Stimulated activated CD8-positive, alpha-beta memory T cell treated with anti-CD3 and anti-CD28 coated beads, Interleukin-7, amount 100 ng/mL, for 24 hours (primary cell): ENCODE data around the gene NDST1.

Experiments
- DNase-seq: peaks from one replicate; pipeline ENCODE4 v3.0.0-alpha.2; 2020; ENCODE audit warnings: low read depth

The NDST1 gene

DNA sequence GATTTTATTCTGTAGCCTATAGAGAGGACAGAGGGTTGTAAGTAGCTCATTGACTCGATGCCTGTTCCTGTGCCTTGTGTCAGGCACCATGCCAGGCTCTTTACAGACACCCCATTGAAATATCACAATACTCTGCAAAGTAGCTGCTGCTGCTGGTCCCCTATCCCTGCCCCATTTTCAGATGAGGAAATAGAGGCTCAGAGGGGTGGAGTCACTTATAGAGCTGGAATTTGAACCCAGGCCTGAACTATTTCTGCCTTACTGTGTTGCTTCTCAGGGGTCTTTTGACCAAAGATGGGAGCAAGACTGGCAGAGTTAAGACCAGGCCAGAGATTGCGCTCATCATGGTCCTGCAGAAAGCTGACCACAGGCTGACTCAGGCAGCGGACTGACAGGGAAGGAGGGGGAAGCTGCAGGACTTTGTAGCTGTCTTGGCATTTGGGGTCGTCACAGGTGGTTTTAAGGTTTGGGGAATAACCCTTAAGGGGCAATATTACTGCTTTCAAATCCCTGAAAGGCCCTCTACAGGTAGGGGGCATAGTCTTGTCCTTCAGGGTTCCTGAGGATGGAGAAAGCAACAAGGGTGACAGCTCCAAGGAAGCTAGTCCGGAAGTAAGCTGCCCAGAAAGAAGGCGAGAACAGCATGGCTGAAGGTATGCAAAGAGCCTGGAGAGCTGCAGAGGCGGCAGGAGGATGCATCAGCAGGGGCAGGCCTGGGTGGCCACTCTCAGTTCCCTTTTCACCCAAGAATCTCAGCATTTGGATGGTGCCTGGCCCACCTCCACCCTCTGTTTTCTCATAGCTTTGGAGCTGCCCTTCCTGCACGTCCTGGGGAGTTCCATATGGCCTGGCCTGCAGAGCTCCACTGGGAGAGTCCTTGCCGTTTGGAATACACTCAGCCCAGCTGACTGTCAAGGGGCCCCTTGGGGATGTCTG, 18.3 kb upstream of the NDST1 start:
- DNase-seq = no peak

DNA sequence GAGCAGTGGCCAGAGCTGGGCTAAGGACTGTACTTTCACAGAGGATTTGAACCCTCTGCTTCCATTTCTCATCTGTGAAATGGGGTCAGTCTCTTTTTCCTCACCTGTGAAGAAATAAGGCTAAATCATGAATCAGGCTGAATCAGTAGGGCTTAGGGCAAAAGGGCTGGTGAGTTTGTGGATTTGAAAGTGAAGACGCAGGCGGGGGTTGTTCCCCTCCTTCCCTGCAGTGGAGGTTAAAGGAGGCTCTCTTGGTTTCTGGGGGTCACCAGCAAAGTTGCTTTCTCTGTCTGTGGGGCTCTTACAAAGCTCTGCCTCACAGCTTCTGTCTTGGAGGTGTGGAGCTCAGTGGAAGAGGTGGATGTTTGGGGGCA, 17.6 kb upstream of the NDST1 start:
- DNase-seq = no peak

DNA sequence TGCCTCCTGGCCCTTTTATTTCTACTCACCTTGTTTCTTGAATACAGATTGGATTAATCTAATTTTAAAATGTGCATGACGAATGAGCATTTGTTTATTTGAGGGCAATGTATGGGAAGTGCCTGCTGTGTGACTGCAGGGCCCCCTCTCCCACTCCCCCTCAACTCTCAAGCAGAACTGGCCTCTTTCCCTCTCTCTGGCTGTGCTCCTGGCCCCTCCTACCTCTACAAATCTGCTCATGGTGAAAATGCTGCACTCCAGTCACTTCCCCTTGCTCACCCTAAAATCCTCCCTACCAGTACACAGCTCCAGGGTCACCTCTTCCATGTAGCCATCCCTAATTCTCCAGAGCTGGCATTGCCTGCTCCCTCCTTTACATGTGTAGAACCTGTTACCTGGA, 17.2 kb upstream of the NDST1 start:
- no peak for DNase-seq

DNA sequence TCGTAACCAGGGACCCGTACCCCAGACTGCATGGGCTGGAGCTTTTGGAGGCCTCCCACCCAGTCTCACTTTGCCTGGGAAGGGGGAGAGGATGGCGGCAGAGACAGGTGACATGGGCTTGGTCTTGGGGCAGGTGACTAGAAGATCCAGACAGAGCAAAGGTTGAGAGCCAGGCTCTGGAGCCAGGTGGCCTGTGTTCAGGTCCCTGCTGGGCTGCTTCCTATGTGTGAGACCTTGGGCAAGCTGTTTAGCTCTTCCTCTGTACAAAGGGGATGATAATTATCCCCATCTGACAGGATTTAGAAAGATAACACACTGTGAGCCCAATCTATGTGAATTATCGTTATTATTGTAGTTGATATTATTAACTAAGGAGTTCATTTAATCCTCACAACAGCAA, 16.1 kb upstream of the NDST1 start:
- no peak for DNase-seq

DNA sequence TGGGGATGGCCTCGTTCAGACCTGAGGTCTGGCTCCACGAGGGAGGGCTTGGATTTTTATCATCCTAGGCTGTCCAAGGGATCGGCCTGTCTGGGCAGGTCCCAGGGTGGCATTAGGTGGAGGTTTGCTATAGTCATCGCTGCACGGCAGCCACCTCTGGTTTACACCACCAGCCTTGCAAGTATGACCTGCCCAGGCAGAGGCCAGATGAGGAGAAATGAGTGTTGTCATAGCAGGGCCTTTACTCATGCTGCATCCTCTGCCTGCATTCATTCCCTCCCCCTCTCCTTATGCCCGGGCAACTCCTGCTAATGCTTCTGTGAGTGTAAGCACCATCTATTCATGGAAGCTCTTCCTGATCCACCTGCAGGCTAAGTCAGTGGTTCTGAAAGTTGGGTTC, 15.3 kb upstream of the NDST1 start:
- no peak for DNase-seq

DNA sequence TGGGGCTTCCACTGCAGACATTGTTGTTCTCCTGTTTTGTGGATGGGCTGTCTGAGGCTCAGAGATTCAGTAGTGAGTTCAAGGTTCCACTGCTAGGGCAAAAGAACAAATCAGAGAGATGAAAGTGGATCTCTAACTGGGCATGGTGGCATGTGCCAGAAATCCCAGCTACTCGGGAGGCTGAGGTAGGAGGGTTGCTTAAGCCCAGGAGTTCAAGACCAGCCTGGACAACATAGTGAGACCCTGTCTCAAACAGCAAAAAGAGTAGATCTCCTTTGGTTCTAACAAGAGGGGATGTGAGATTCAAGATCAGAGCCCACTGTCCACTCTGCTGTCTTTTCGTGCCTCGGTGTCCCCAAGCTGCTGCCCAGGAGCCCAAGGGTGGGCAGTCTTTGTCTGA, 11.8 kb upstream of the NDST1 start:
- no peak for DNase-seq

DNA sequence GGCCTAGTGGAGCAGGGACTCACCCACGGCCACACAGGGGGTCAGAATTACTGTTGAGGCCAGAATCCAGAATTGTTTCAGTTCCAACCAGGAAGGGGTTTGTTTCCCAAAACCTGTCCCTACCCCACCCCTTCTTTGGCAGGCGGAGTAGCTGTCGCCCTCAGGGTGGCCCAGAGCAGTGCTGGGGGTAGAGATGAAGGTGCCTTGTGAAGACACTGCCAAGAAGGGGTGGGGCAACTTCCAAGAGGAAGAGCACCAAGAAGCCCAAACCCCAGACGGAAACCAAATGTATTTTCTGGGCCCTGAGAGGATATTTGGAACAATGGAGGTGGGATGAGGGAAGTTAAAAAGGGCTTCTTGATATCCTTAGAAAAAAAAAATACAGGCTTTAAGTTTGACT, 11.4 kb upstream of the NDST1 start:
- DNase-seq = no peak

DNA sequence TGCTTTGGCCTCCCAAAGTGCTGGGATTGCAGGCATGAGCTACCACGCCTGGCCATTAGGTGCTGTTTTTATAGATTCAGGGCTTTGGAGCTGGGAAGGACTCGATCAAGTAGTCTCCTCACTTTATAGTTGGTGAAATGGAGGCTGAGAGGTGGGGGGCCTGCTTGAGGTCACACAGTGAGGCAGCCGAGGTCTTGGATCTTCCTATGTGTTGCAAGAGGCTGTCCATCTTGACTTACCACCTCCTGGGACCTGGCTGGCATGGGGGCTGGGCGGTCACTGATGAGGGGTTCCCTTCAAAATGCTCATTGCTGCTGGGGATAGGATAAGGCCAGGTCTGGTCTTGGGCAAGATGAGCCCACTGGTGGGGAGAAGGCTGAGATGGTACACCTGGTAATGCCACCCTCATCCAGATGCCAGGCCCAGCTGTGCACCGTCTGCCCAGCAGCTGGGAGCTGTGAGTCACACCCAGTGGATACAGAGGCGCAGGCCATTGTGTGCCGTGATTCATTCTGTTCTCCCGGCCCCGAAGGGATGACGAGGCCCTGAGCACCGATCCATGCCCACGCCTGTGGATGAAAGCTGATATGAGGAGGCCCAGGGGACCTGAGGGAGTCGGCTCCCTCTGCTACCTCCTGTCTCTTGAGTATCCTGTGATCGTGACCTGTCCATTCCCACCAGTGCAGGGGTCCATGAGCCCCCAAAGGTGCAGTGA, 10.5 kb upstream of the NDST1 start:
- no peak for DNase-seq

DNA sequence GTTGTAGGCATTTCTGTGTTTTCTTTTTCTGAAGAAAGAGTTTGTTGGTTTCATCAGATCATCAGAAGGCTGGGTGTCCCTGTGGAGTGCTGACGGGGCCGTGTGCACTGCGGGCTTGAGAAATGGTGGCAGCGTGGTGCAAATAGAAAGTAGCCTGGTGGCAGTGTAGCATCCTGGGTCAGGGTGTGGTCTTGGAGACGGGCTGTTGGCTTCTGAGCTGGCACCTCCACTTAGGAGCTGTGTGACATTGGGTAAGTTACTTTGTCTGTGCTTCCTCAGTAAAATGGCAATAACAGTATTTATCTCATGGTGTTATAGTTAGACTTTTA, 10.0 kb upstream of the NDST1 start:
- DNase-seq = no peak

DNA sequence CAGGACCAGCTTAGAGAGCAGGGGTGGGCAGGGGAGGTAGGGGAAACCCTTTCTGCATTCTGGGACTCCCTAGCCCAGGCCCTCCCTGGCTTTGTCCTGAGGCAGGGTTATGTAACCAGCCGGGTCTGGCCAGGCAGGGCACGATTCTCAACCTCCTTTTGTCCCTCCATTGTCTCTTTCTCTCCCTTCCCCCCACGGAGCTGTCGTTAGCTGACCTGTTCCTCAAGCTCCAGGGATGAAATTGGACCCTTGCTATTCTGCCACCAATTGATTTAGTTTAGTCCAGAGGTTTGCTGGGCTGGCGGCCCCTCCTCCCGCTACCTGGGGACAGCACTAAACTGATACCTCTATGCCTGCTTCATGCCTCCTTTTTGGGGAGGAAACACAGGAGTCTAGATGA, 9.4 kb upstream of the NDST1 start:
- DNase-seq = no peak

DNA sequence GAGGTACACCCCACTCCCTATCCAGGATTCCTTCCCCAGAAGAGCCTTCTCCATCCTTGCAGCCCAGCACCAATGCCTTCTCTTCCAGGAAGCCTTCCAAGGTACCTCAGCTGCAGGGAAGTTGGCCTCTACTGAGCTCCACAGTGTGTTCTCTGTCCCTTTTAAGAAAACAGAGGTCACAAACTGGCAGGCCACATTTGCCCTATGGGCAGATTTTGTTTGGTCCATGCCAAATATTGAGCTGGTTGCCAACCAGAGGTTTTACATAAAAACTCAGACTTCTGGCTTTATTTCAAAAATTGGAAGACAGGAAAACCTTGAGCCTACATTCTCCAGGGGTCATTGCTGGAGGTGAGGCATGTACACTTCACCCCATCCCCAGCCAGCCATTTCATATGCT, 9.0 kb upstream of the NDST1 start:
- DNase-seq = no peak

DNA sequence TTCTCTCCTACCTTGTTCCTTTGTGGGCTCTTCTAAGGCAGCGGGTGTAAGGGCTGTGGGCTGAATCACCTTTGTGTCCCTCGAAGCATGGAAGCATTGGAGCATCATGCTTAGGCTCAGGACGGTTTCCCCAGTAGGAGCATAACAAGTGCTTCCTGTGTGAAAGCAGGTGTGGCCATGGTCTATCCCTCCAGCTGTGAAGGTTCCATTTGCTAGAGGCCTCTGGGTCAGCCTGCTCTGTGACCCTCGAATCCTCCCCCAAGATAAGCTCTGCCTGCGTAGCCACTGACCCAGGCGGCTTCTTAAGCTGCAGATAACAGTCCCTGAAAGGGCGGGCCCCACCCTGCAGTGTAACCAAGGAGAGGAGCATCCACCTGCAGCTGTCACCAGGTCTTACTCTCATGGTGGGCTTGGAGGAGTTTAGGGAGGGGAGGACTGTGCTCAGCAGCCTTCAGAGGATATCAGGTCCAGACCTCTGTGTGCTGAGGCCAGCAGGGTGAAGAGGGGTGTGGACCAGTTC, 8.4 kb upstream of the NDST1 start:
- no peak for DNase-seq

DNA sequence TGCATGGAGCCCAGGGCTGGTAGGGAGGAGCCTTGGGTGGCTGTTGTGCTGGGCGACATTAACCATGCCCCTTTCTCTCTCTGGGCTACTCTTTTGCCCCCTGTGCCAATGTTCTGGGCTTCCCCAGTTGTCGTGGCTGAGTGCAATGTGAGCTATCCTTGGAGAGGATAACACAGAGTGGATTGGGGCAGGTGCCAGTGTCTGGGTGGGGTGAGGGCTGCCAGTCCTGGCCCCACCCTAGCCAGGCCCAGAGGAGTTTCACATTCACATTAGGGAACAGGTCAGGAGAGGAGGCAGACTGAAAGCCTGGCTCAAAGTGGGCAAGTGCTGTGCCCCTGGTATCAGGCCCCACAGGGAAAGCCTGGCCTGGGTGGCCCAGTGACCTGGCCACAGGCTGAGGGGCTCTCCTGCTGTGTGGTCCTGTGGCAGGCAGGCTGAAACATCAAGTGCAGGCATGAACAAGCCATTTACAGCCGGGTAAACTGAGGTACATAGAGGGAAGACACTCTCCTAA, 7.5 kb upstream of the NDST1 start:
- DNase-seq = no peak

DNA sequence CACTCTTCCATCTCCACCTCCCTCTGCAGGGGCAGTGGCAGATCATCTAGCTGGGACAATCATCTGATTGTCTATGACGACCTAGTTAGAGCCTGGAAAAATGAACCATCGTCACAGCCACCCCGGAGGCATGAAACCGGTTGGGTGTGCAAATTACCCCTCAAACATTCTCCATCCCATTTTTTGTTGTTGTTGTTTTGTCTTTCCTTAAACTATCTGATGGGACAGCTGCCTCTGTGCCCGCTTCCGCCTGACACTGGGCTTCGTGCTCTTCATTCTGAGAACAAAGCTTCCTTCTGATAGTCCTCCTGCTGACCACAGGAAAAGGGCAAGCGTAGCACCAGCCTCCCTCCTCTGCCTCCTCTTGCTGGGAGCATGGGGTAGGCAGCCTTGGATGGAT, 7.0 kb upstream of the NDST1 start:
- DNase-seq = no peak

DNA sequence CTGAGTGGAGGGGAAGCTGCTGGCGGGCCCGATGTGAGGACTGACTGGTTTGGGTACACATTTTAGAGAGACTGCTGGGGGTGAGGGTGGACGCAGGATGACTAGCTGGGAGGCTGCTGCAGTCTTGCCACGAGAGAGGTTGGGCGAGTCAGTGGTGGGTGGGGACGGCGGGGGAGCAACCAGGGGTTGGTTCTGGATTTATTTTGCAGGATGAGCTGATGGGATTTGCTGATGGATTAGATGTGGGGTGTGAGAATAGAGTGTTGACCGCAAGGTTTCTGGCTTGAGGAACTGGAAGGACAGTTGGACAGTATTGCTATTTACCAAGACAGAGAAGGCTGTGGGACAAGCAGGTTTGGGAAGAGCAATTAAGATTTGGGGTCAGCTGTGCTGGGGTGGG, 5.8 kb upstream of the NDST1 start:
- DNase-seq = no peak

DNA sequence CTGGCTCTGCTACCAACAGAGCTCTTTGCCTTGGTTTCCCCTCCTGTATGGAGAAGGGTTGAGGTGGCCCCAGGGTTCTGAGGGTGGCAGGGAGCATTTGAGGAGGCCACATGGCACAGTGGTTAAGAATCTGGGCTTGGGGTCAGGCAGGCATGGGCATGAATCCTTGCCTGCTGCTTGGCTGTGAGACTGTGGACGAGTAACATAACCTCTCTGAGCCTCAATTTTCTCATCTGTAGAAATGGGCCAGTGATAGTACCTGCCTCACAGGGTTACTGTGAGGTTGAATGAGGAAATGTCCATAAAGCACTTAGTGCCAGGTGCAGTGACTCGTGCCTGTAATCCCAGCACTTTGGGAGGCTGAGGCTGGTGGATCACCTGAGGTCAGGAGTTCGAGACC, 5.1 kb upstream of the NDST1 start:
- DNase-seq = no peak

DNA sequence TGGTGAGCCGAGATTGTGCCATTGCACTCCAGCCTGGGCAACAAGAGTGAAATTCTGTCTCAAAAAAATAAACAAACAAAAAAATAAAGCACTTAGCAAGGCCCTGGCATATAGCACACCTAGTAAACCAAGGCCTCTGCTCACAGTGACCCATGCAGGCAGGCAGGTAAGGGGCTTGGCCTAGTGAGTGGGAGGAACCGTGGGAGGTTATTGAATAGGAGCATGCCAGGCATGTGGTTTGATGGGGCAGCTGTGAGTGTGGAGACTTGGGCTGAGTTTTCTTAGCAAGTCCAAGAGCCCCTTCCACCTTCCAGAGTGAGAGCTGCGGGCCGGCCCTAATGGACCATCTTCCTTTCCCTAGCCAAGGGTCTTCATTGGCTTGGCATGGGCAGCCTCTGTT, 4.5 kb upstream of the NDST1 start:
- DNase-seq = no peak

DNA sequence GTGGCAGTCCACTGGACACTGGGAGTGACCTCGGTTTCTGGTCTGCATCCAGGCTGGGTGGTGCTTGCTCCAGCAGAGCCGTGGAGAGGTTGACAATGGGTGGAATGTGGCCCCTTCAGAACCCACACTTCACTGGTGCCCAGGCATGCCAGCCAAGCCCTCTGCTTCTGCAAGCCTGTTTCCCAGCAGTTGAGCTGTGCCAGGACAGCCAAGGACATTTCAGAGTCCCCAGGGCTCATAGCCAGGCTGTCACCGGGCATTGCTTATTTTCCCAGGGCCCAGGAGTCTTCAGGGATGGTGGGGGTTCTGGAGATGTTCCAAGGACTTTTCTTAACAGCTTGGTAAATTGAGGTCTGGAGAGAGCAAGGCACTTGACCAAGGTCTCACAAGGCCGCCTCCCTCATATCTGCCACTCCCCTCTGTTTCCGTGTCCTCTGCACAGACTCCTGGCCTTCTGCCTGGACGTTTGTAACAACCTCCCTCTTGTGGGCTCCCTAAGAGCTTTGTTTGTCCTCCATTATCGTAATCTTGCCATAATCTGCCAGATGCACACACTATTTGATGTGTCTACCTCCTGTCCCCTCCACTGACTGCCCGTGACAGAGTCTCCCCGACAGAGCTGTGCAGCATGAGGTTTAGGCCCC, 3.8 kb upstream of the NDST1 start:
- DNase-seq = no peak

DNA sequence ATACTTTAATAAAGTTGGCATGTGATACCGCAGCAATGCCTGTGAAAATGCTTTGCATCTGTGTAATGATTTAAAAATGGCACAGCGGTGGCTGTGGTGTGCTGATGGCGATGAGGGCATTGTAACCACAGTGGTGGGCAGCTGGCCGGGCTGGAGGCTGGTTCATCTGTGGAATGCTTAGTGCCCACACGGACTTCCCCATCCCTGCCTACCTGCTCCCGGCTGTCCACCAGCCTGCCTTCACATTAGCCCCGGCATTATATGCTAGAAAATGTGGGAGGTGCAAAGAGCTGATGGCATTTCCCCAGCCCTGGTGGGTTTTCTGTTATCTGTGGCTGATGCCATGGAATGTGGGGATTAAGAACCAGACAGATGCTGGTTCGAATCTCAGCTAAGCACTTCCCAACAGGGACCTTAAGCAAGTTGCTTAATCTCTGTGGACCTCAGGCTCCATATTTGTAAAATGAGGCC, 2.9 kb upstream of the NDST1 start:
- DNase-seq = no peak

DNA sequence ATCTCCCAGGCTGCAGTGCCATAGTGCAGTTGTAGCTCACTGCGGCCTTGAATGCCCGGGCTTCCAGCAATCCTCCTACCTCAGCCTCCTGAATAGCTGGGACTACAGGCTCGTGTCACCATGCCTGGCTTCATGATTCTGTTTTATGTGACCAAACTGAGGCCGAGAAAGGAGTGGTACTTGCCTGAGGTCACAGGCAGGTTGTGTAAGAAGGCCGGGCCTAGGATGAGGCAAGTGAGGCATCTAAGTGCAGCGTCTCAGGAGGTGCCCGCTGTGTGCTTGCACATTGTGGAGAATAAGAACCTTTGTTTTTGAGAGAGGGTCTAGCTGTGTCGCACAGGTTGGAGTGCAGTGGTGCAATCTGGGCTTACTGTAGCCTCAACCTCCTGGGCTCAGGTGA, 2.1 kb upstream of the NDST1 start:
- no peak for DNase-seq

DNA sequence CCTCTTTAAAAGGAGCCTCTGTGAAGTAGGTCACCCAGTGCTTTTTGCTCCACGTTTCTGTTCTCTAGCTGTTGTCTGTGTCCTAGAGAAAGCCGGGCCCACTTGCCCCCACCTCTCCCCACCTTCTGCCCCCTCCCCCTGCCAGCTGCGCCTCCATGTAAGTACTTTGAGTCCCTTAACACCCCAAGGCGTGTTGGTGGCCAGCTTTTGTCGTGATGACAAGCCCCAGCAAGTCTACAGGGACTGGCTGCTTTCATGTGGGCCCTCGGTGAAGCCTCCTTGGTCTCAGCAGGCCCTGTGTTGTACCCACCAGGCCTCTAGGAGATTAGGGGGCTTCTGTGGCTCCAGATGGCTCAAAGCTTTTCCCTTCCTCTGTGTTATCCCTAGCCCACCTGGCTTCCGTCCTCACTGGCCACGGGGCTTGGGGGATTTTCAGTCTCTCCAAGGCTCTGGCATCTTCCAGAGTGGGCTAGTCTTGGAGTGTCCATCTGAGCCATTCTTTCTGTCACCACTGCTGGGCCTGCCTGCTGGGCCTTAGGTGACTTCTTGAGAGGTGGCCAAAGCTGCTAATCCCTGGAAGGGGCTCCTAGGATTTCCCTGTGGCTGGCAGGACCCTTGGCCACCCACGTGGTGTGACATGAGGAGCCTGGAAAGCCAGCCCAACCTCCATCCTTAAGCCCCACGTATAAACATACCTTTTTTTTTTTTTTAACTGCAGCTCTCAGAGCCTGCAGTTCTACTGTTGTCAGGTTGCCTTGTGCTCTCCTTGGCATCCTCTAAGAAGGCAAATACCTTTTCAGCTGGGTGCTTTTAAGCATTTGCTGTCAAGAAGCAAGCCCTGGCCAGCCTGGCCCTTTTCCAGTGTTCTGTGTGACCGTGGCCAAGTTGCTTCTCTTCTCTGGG, 1.1 kb upstream of the NDST1 start:
- DNase-seq = no peak

DNA sequence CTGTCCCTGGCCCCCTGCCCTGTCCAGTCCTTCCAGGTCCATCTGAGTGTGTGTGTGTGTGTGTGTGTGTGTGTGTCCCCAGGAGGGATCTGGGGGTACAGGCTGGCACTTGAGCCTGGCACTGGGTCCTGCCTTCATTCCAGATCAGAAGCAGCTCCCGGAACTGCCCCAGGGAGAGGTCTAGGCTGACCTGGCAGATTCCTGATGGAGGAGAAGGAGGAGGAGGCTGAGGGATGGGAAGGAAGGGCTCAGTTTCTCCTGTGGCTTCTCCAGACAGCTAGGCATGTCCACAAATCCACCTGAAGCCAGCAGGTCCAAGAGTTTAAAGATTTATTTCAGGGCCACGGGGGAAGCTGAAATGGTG, 328 bp downstream of the NDST1 start:
- DNase-seq = no peak
